GM23248 (cell line): ENCODE results near the gene BLMH. TPM values are rescaled to one million over a fixed set of nuclear protein-coding genes. Genes with fewer than 3 reads are reported as not detected.

Experiments
- DNase-seq: peaks from one replicate; pipeline ENCODE4 v3.0.0-alpha.2; 2015
- H2AFZ ChIP-seq: fragments of 200-600 bp; sonication (generic); 2 replicates; pipeline ENCODE4 v1.6.1; 2016; ENCODE audit warnings: antibody characterized with exemption
- H3F3A ChIP-seq: fragments of 200-600 bp; sonication (generic); 2 replicates; pipeline ENCODE4 v1.6.1; 2016; ENCODE audit warnings: mild to moderate bottlenecking, antibody characterized with exemption, mixed run types; ENCODE audit not compliant: insufficient read depth
- H3K27ac ChIP-seq: fragments of 200-600 bp; sonication (generic); 2 replicates; pipeline ENCODE4 v1.5.1; 2016; ENCODE audit warnings: mild to moderate bottlenecking
- H3K27me3 ChIP-seq: fragments of 200-600 bp; sonication (generic); replicated peaks from 2 replicates; pipeline ENCODE4 v1.6.1; 2016; ENCODE audit warnings: mild to moderate bottlenecking; ENCODE audit not compliant: insufficient read depth
- H3K36me3 ChIP-seq: fragments of 200-600 bp; sonication (generic); 2 replicates; pipeline ENCODE4 v1.6.1; 2016; ENCODE audit warnings: low read depth, mild to moderate bottlenecking
- H3K4me1 ChIP-seq: fragments of 200-600 bp; sonication (generic); 2 replicates; pipeline ENCODE4 v1.6.1; 2016; ENCODE audit warnings: mild to moderate bottlenecking; ENCODE audit not compliant: insufficient read depth
- H3K4me2 ChIP-seq: fragments of 200-600 bp; sonication (generic); one replicate; pipeline ENCODE4 v1.6.1; 2016; ENCODE audit warnings: mild to moderate bottlenecking; ENCODE audit not compliant: unreplicated experiment
- H3K4me3 ChIP-seq: fragments of 200-600 bp; sonication (generic); 2 replicates; pipeline ENCODE4 v1.5.1; 2016; ENCODE audit warnings: mild to moderate bottlenecking
- H3K79me2 ChIP-seq: fragments of 200-600 bp; sonication (generic); 2 replicates; pipeline ENCODE4 v1.6.1; 2016; ENCODE audit warnings: mild to moderate bottlenecking; ENCODE audit not compliant: insufficient read depth
- H3K9ac ChIP-seq: fragments of 200-600 bp; sonication (generic); 2 replicates; pipeline ENCODE4 v1.6.1; 2016; ENCODE audit warnings: mild to moderate bottlenecking
- H3K9me2 ChIP-seq: fragments of 200-600 bp; sonication (generic); 2 replicates; pipeline ENCODE4 v1.6.1; 2016; ENCODE audit warnings: mixed run types, mild to moderate bottlenecking, moderate library complexity; ENCODE audit not compliant: insufficient read depth
- H3K9me3 ChIP-seq: fragments of 200-600 bp; sonication (generic); one replicate; pipeline ENCODE4 v1.6.1; 2017; ENCODE audit warnings: low read depth
- H4K20me1 ChIP-seq: fragments of 200-600 bp; sonication (generic); 2 replicates; pipeline ENCODE4 v1.6.0; 2016; ENCODE audit not compliant: insufficient read depth
- EZH2 ChIP-seq: fragments of 200-600 bp; sonication (generic); IDR thresholded peaks from 2 replicates; pipeline ENCODE4 v1.6.1; 2018; ENCODE audit warnings: antibody characterized with exemption, mild to moderate bottlenecking; ENCODE audit not compliant: insufficient read depth, poor library complexity, severe bottlenecking
- EZH2phosphoT487 ChIP-seq: fragments of 200-600 bp; sonication (generic); IDR thresholded peaks from 2 replicates; pipeline ENCODE4 v1.6.1; 2018; ENCODE audit warnings: antibody characterized with exemption, moderate library complexity, mild to moderate bottlenecking, low read depth; ENCODE audit not compliant: insufficient read depth
- WGBS, 2 experiments: methylation state at CpG; one replicate each; pipeline ENCODE4 v1.1.6; 2015 to 2017; ENCODE audit warnings: low lambda C conversion rate in 2 of 2, low coverage in 1 of 2; ENCODE audit errors: missing lambda C conversion rate in 2 of 2; 5-methylcytosine and 5-hydroxymethylcytosine counted together
- in situ Hi-C: fragments of 300-500 bp; cut with MboI; formaldehyde crosslinking; loops from 2 replicates; pipeline ENCODE4 v1.15.0; 2020
- polyA plus RNA-seq: library from polyadenylated mRNA; unstranded; fragments of >200 nt; fragmentation: Nextera tagmentation; extraction: Ambion mirVana; gene quantifications from 2 replicates; pipeline ENCODE4 v1.2.1, GENCODE V29; 2016
- total RNA-seq: library from RNA; depleted of rRNA; stranded (reverse); fragments of >200 nt; shearing (Covaris generic); gene quantifications from 2 replicates; pipeline ENCODE4 v1.2.3, GENCODE V29; 2014

The BLMH gene
- total and polyA plus RNA-seq, 2 experiments from 2014 or later, result 17.3 to 22.4 TPM

DNA sequence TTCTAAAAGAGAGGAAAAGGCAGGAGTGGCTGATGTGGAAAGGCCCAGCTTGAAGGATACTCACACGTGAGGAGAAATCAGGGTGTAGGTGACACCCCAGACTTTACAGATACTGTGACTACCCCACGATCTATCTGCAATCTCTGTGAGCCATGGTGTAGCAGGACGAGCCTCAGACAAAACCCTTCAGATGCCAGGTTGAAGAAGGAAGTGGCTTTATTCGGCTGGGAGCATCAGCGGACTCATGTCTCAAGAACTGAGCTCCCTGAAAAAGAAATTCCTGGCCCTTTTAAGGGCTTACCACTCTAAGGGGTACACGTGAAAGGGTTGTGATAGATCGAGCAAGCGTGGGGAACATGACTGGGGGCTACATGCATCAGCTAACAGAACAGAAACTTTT is 51.6 kb downstream of the BLMH start:
- in situ Hi-C loops, result no loop called here
- peaks cover 22% of the 10 kb centered on the region for H3K4me1 ChIP-seq
- H3K27ac ChIP-seq, result no peak overlapping the region
- no peaks in the 10 kb centered on the region for H3K36me3 ChIP-seq
- peaks cover 19% of the 10 kb centered on the region for H3K27me3 ChIP-seq
- no peak for DNase-seq
- no peak overlapping the region for H3K9ac ChIP-seq
- H3K79me2 ChIP-seq, result no peaks in the 10 kb centered on the region
- no peak overlapping the region for H3K4me2 ChIP-seq
- peaks cover 7% of the 10 kb centered on the region for H3F3A ChIP-seq
- H4K20me1 ChIP-seq, result no peaks in the 10 kb centered on the region
- TF ChIP-seq EZH2, result no peak
- no peak for TF ChIP-seq EZH2phosphoT487
- H2AFZ ChIP-seq, result no peak overlapping the region
- H3K9me3 ChIP-seq, result no peaks in the 10 kb centered on the region
- no peaks in the 10 kb centered on the region for H3K9me2 ChIP-seq
- 90 to 96% methylated on average over 8 of the region's 8 CpGs for WGBS, 2 experiments
- H3K4me3 ChIP-seq, result no peak overlapping the region

- Histone ChIP-seq H3K27ac (no peak overlapping the region), H2AFZ (no peak overlapping the region), H3K9me2 (no peaks in the 10 kb centered on the region), H3K27me3 (peaks cover 30% of the 10 kb centered on the region), H3K4me1 (peaks cover 13% of the 10 kb centered on the region), H3K79me2 (no peaks in the 10 kb centered on the region), H4K20me1 (no peaks in the 10 kb centered on the region), H3F3A (no peaks in the 10 kb centered on the region), H3K9ac (no peak overlapping the region), H3K4me3 (no peak overlapping the region), H3K9me3 (no peaks in the 10 kb centered on the region), H3K4me2 (no peak overlapping the region), H3K36me3 (no peaks in the 10 kb centered on the region)
- in situ Hi-C loops, result no loop called here
- WGBS, 2 experiments, result 94 to 95% methylated on average over 5 of the region's 5 CpGs
- TF ChIP-seq EZH2phosphoT487, result no peak
- TF ChIP-seq EZH2, result no peak
- DNase-seq, result no peak
Observed at GRCh38 chr17:30239089-30239462, 52.7 kb downstream of the BLMH start.

DNA sequence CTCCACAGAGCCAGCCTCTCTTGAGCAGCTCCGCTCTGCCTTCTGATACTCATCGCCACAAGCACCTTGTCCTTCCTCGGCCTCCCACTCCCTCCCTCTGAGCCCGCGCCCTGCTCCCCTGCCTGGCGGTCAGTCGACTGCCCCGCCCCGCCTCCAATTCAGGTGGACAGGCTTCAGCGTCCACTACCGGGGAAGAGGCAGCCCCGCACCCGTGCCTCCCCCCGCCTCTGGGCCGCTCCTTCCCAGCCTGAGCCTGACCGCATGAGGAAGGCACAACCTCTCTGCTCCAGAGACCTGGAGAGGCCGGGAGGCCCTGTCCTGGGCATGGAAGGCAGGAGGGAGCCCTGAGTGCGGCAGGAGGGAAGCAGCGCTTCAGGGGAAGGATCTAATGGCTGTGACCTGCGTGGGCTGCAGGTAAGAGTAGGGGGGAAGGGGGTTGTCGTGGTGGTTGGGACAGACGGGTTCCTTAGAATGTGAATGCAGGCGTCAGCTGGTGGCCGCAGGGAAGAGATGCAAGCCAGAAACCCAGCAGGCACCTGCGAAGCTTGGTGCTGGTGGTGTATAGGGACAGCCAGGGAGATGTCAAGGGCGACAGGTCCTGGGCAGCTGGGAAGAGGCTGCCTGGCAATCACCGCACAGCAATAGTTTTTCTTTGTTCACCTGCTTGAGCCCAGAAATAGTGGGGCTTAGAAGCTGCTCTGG is 53.2 kb downstream of the BLMH start:
- in situ Hi-C loops, result no loop called here
- Histone ChIP-seq H3F3A (no peaks in the 10 kb centered on the region), H3K27ac (no peak overlapping the region), H2AFZ (no peak overlapping the region), H3K4me1 (peaks cover 12% of the 10 kb centered on the region), H3K9me2 (no peaks in the 10 kb centered on the region), H3K36me3 (no peaks in the 10 kb centered on the region), H3K4me2 (no peak overlapping the region), H3K79me2 (no peaks in the 10 kb centered on the region), H3K27me3 (peaks cover 35% of the 10 kb centered on the region), H3K9me3 (no peaks in the 10 kb centered on the region), H3K9ac (no peak overlapping the region), H4K20me1 (no peaks in the 10 kb centered on the region), H3K4me3 (no peak overlapping the region)
- TF ChIP-seq EZH2phosphoT487, result no peak
- no peak for TF ChIP-seq EZH2
- DNase-seq, result no peak
- whole genome bisulfite sequencing, 2 experiments, result 74 to 75% methylated on average over 25 to 27 of the region's 27 CpGs

DNA sequence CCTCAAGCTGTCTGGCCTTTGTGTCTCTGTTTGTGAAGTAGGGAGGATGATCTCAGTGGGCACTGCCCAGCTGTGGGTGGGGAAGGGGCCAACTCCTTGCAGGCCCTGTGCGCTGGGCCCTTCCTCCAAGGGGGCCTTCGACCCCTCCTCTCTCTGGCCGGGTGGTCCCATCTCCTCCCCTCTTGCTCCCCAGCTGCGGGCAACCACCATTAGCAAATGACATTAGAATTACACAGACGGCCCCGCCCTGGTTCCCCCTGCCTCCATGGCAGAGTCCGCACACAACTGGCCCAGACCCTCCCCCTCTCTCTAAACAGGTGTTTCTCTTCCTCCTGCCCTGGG is 53.8 kb downstream of the BLMH start:
- Histone ChIP-seq H3K4me2 (no peak overlapping the region), H3K4me3 (no peak overlapping the region), H2AFZ (no peak overlapping the region), H3K9ac (no peak overlapping the region), H3K9me3 (no peaks in the 10 kb centered on the region), H3K27ac (no peak overlapping the region), H3F3A (no peaks in the 10 kb centered on the region), H3K27me3 (peaks cover 39% of the 10 kb centered on the region), H3K4me1 (peaks cover 12% of the 10 kb centered on the region), H3K9me2 (no peaks in the 10 kb centered on the region), H3K79me2 (no peaks in the 10 kb centered on the region), H4K20me1 (no peaks in the 10 kb centered on the region), H3K36me3 (no peaks in the 10 kb centered on the region)
- no peak for DNase-seq
- in situ Hi-C loops, result no loop called here
- WGBS, 2 experiments, result 64 to 79% methylated on average over 6 to 7 of the region's 7 CpGs
- TF ChIP-seq EZH2phosphoT487, result no peak
- no peak for TF ChIP-seq EZH2
